IMR-90 (cell line): Measurements from ENCODE around the gene RELL1. TPM values are rescaled to one million over a fixed set of nuclear protein-coding genes. Genes with fewer than 3 reads are reported as not detected.

Experiments used
- ATAC-seq: fragments of 200-7000 bp; cut with Tn5 transposase; 2 replicates; pipeline ENCODE4 v1.9.1; 2020; ENCODE audit warnings: low read depth, mild to moderate bottlenecking, moderate library complexity
- BruUV-seq: library from RNA; stranded (reverse); fragments of 400-500 nt; replicated peaks from 2 replicates; lab custom pipeline; 2021; lab: Mats Ljungman, UMichigan
- CTCF ChIA-PET: fragments of 300-600 bp; formaldehyde crosslinking; extraction: SDS; loops from one replicate; lab custom pipeline; 2021; ENCODE audit warnings: antibody characterized with exemption; lab: Yijun Ruan, JAX
- POLR2A ChIA-PET: fragments of 300-600 bp; sonication (Branson Sonifier 250); formaldehyde crosslinking; loops from one replicate; lab custom pipeline; 2022; ENCODE audit warnings: antibody characterized with exemption; ENCODE audit not compliant: unreplicated experiment; lab: Charles Lee
- DNase-seq: peaks from one replicate; pipeline ENCODE4 v3.0.0; 2013
- H2AFZ ChIP-seq: replicated peaks from 2 replicates; pipeline ENCODE3; 2013; ENCODE audit warnings: low read length, mild to moderate bottlenecking; ENCODE audit not compliant: poor library complexity
- H2AK5ac ChIP-seq: 2 replicates; pipeline ENCODE4 v1.6.1; 2013; ENCODE audit warnings: low read depth, low read length, inconsistent platforms
- H2AK9ac ChIP-seq: replicated peaks from 2 replicates; pipeline ENCODE3; 2013; ENCODE audit warnings: mild to moderate bottlenecking, low read depth, low read length, moderate library complexity; ENCODE audit not compliant: poor library complexity
- H2BK120ac ChIP-seq: 2 replicates; pipeline ENCODE4 v1.6.1; 2013; ENCODE audit warnings: low read depth, low read length, inconsistent platforms
- H2BK15ac ChIP-seq: 3 replicates; pipeline ENCODE4 v1.6.1; 2013; ENCODE audit warnings: low read depth, low read length, inconsistent platforms
- H2BK20ac ChIP-seq: 2 replicates; pipeline ENCODE4 v1.6.1; 2013; ENCODE audit warnings: low read depth, mild to moderate bottlenecking, inconsistent platforms, low read length, moderate library complexity
- H2BK5ac ChIP-seq: 2 replicates; pipeline ENCODE4 v1.6.1; 2013; ENCODE audit warnings: mild to moderate bottlenecking, low read depth, low read length, inconsistent platforms; ENCODE audit not compliant: poor library complexity, severe bottlenecking
- H3K14ac ChIP-seq: replicated peaks from 2 replicates; pipeline ENCODE4 v1.6.1; 2013; ENCODE audit warnings: low read depth, low read length, inconsistent platforms
- H3K18ac ChIP-seq: 2 replicates; pipeline ENCODE4 v1.6.1; 2013; ENCODE audit warnings: low read depth, low read length, control low read depth
- H3K23ac ChIP-seq: 2 replicates; pipeline ENCODE4 v1.6.1; 2013; ENCODE audit warnings: low read depth, low read length, inconsistent platforms
- H3K27ac ChIP-seq: 2 replicates; pipeline ENCODE4 v1.5.1; 2013; ENCODE audit warnings: mild to moderate bottlenecking, control low read depth, low read length; ENCODE audit not compliant: insufficient read depth
- H3K27me3 ChIP-seq: 2 replicates; pipeline ENCODE4 v1.6.1; 2013; ENCODE audit warnings: low read length; ENCODE audit not compliant: control insufficient read depth, insufficient read depth
- H3K36me3 ChIP-seq: 2 replicates; pipeline ENCODE4 v1.6.1; 2013; ENCODE audit warnings: low read length, mixed read lengths; ENCODE audit not compliant: control insufficient read depth, insufficient read depth
- H3K4ac ChIP-seq: 2 replicates; pipeline ENCODE4 v1.6.1; 2013; ENCODE audit warnings: low read depth, low read length, inconsistent platforms
- H3K4me1 ChIP-seq: 2 replicates; pipeline ENCODE4 v1.6.1; 2013; ENCODE audit warnings: low read length, mixed read lengths; ENCODE audit not compliant: control insufficient read depth, insufficient read depth
- H3K4me2 ChIP-seq: 2 replicates; pipeline ENCODE4 v1.6.1; 2013; ENCODE audit warnings: low read depth, mild to moderate bottlenecking, control low read depth, low read length, moderate library complexity
- H3K4me3 ChIP-seq: 2 replicates; pipeline ENCODE4 v1.5.1; 2013; ENCODE audit warnings: low read depth, mild to moderate bottlenecking, control low read depth, low read length, moderate library complexity; ENCODE audit not compliant: insufficient read depth
- H3K56ac ChIP-seq: 2 replicates; pipeline ENCODE4 v1.6.1; 2013; ENCODE audit warnings: low read length, inconsistent platforms; ENCODE audit not compliant: insufficient read depth; ENCODE audit errors: extremely low read depth
- H3K79me1 ChIP-seq, 2 experiments: 2 replicates each; pipeline ENCODE4 v1.6.1; 2013; ENCODE audit warnings: low read length in 2 of 2, inconsistent platforms in 1 of 2, low read depth in 1 of 2
- H3K9ac ChIP-seq: 2 replicates; pipeline ENCODE4 v1.6.1; 2013; ENCODE audit warnings: low read depth, low read length, control low read depth
- H3K9me1 ChIP-seq: 2 replicates; pipeline ENCODE4 v1.6.1; 2013; ENCODE audit warnings: low read length, inconsistent platforms; ENCODE audit not compliant: insufficient read depth
- H3K9me3 ChIP-seq: 2 replicates; pipeline ENCODE4 v1.6.1; 2013; ENCODE audit warnings: low read length; ENCODE audit not compliant: control insufficient read depth, insufficient read depth
- H4K20me1 ChIP-seq: 2 replicates; pipeline ENCODE4 v1.6.1; 2013; ENCODE audit warnings: low read length, inconsistent platforms; ENCODE audit not compliant: insufficient read depth
- H4K5ac ChIP-seq: 2 replicates; pipeline ENCODE4 v1.6.1; 2013; ENCODE audit warnings: mild to moderate bottlenecking, low read depth, low read length, control low read depth
- H4K8ac ChIP-seq, 2 experiments: 2 replicates each; pipeline ENCODE4 v1.6.1; 2013; ENCODE audit warnings: low read depth in 2 of 2, low read length in 2 of 2, control low read depth in 1 of 2, inconsistent platforms in 1 of 2
- H4K91ac ChIP-seq: 2 replicates; pipeline ENCODE4 v1.6.1; 2013; ENCODE audit warnings: low read depth, low read length, inconsistent platforms; ENCODE audit not compliant: insufficient read depth
- BHLHE40 ChIP-seq: fragments of 150-350 bp; IDR thresholded peaks from 2 replicates; pipeline ENCODE4 v1.6.1; 2016; ENCODE audit warnings: mild to moderate bottlenecking, low read depth, low read length
- CEBPB ChIP-seq: IDR thresholded peaks from 2 replicates; pipeline ENCODE4 v1.6.1; 2012; ENCODE audit warnings: low read depth, low read length, improper control_type of control experiment
- CHD1 ChIP-seq: IDR thresholded peaks from 2 replicates; pipeline ENCODE4 v1.6.1; 2012; ENCODE audit warnings: low read depth, low read length, improper control_type of control experiment
- FOS ChIP-seq: fragments of 150-350 bp; IDR thresholded peaks from 2 replicates; pipeline ENCODE4 v1.6.1; 2016; ENCODE audit warnings: low read depth, low read length
- MAFK ChIP-seq: IDR thresholded peaks from 2 replicates; pipeline ENCODE4 v1.6.1; 2012; ENCODE audit warnings: low read depth, low read length, improper control_type of control experiment
- MAZ ChIP-seq: IDR thresholded peaks from 2 replicates; pipeline ENCODE4 v1.6.1; 2012; ENCODE audit warnings: low read depth, mild to moderate bottlenecking, low read length, improper control_type of control experiment, moderate library complexity, borderline replicate concordance
- MXI1 ChIP-seq: IDR thresholded peaks from 2 replicates; pipeline ENCODE4 v1.6.1; 2012; ENCODE audit warnings: low read depth, mild to moderate bottlenecking, low read length, moderate library complexity, borderline replicate concordance
- NFE2L2 ChIP-seq: fragments of 150-350 bp; IDR thresholded peaks from 2 replicates; pipeline ENCODE4 v1.6.1; 2016; ENCODE audit warnings: low read depth, mild to moderate bottlenecking, low read length
- POLR2A ChIP-seq: IDR thresholded peaks from 2 replicates; pipeline ENCODE4 v1.6.1; 2012; ENCODE audit warnings: mild to moderate bottlenecking, low read depth, low read length
- RAD21 ChIP-seq: IDR thresholded peaks from 2 replicates; pipeline ENCODE4 v1.6.1; 2012; ENCODE audit warnings: low read length, improper control_type of control experiment
- RCOR1 ChIP-seq: IDR thresholded peaks from 2 replicates; pipeline ENCODE4 v1.6.1; 2012; ENCODE audit warnings: mild to moderate bottlenecking, low read length, improper control_type of control experiment; ENCODE audit not compliant: insufficient replicate concordance
- RFX5 ChIP-seq: IDR thresholded peaks from 2 replicates; pipeline ENCODE4 v1.8.0; 2012; ENCODE audit warnings: low read depth, mild to moderate bottlenecking, low read length, moderate library complexity
- SMC3 ChIP-seq: fragments of 150-350 bp; IDR thresholded peaks from 2 replicates; pipeline ENCODE4 v1.6.1; 2016; ENCODE audit warnings: low read depth, mild to moderate bottlenecking, antibody characterized with exemption, low read length, moderate library complexity
- WGBS, 2 experiments: methylation state at CpG; one replicate each; pipeline versions ENCODE4 v1.1.5 to v1.1.7; 2013; ENCODE audit warnings: missing lambda C conversion rate in 2 of 2; ENCODE audit not compliant: insufficient read length in 1 of 2; ENCODE audit errors: extremely low coverage in 2 of 2; 5-methylcytosine and 5-hydroxymethylcytosine counted together
- dilution Hi-C: fragments of 300-500 bp; cut with HindIII; formaldehyde crosslinking; loops from one replicate; pipeline ENCODE4 v1.14.3; 2018; ENCODE audit warnings: low sequenced_read_pairs; ENCODE audit not compliant: unreplicated experiment
- in situ Hi-C: fragments of 300-500 bp; cut with MboI; formaldehyde crosslinking; loops from 3 replicates; pipeline ENCODE4 v1.14.3; 2019; ENCODE audit warnings: low sequenced_read_pairs, inconsistent platforms, mixed read lengths
- intact Hi-C: fragments of 100-400 bp; cut with micrococcal nuclease; formaldehyde crosslinking; loops from 2 replicates; pipeline ENCODE4 v1.10.0; 2022
- polyA plus RNA-seq, 3 experiments: library from polyadenylated mRNA; depleted of rRNA; stranded (reverse); fragments of >200 nt; gene quantifications; 2 replicates each; pipeline ENCODE4 v1.2.3, GENCODE V29; 2012; ENCODE audit warnings: low replicate concordance in 1 of 3
- total RNA-seq: library from RNA; depleted of rRNA; stranded (reverse); fragments of >200 nt; gene quantifications from 2 replicates; pipeline ENCODE4 v1.2.3, GENCODE V29; 2012
- TF ChIP-seq, protein P1 (sequence below): fragments of 150-350 bp; IDR thresholded peaks from 2 replicates; pipeline ENCODE4 v1.6.1; 2016; ENCODE audit warnings: low read depth, mild to moderate bottlenecking, low read length, moderate library complexity, borderline replicate concordance
- TF ChIP-seq, protein P2 (sequence below): fragments of 150-350 bp; IDR thresholded peaks from 2 replicates; pipeline ENCODE4 v1.6.1; 2017; ENCODE audit warnings: mild to moderate bottlenecking, antibody characterized with exemption, low read length, low read depth
- TF ChIP-seq, protein P3 (sequence below): conservative IDR thresholded peaks from 2 replicates; pipeline ENCODE4 v1.5.1; 2012; ENCODE audit warnings: mild to moderate bottlenecking, low read depth, low read length, improper control_type of control experiment

Gene RELL1
- total and polyA plus RNA-seq, 2 of the 4 experiments (the other 2 are of a cell fraction), result 6.8 to 39.6 TPM

DNA sequence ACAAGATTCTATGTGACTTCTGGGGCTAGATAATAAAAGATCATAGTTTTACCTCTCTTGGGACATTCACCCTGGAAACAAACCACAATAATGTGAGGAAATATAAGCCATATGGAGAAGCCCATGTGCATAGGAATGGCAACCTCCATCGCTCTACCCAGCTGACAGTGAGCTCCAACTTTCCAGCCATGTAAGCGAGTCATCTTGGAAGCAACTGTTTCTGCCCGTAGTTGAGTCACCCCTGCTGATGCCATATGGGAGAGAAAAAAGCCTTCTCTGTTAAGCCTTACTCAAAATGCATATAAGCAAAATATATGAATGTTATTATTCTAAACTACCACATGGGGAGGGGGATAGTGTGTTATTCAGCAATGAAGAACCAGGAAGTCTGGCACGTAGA is 31.4 kb upstream of the RELL1 start:
- dilution Hi-C loops (no loop called here), in situ Hi-C loops (no loop called here), intact Hi-C loops (no loop called here)
- no CpG with 5 or more reads among the region's 4 CpGs for WGBS, 2 experiments
- no peak overlapping the region for H3K27ac ChIP-seq
- no peaks in the 10 kb centered on the region for H3K79me1 ChIP-seq
- H3K27me3 ChIP-seq, result peaks cover 6% of the 10 kb centered on the region
- H4K8ac ChIP-seq, result no peak overlapping the region
- no TSS peak for BruUV-seq
- no peak overlapping the region for H3K18ac ChIP-seq
- H2BK15ac ChIP-seq, result no peak overlapping the region
- H2BK20ac ChIP-seq, result peak overlapping the region; percentile 33; the same call in 1 of the 2 replicates
- no peak overlapping the region for H3K9ac ChIP-seq
- H3K4me3 ChIP-seq, result no peak overlapping the region
- no peak overlapping the region for H2AK9ac ChIP-seq
- no peak overlapping the region for H4K5ac ChIP-seq
- TF ChIP-seq MAZ (no peak), MXI1 (no peak), FOS (0 out of 2 replicates have a peak, but pooled peaks have one; percentile 56), RCOR1 (no peak), NFE2L2 (no peak), RAD21 (peak; percentile 9; the same call in 1 of the 2 replicates), CHD1 (no peak), MAFK (no peak), POLR2A (no peak), BHLHE40 (no peak), CEBPB (peak; percentile 39; the same call in 1 of the 2 replicates), SMC3 (no peak), RFX5 (no peak)
- TF ChIP-seq, protein P1, sequence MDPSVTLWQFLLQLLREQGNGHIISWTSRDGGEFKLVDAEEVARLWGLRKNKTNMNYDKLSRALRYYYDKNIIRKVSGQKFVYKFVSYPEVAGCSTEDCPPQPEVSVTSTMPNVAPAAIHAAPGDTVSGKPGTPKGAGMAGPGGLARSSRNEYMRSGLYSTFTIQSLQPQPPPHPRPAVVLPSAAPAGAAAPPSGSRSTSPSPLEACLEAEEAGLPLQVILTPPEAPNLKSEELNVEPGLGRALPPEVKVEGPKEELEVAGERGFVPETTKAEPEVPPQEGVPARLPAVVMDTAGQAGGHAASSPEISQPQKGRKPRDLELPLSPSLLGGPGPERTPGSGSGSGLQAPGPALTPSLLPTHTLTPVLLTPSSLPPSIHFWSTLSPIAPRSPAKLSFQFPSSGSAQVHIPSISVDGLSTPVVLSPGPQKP, result no peak
- TF ChIP-seq, protein P2, sequence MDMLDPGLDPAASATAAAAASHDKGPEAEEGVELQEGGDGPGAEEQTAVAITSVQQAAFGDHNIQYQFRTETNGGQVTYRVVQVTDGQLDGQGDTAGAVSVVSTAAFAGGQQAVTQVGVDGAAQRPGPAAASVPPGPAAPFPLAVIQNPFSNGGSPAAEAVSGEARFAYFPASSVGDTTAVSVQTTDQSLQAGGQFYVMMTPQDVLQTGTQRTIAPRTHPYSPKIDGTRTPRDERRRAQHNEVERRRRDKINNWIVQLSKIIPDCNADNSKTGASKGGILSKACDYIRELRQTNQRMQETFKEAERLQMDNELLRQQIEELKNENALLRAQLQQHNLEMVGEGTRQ, result no peak
- TF ChIP-seq, protein P3, sequence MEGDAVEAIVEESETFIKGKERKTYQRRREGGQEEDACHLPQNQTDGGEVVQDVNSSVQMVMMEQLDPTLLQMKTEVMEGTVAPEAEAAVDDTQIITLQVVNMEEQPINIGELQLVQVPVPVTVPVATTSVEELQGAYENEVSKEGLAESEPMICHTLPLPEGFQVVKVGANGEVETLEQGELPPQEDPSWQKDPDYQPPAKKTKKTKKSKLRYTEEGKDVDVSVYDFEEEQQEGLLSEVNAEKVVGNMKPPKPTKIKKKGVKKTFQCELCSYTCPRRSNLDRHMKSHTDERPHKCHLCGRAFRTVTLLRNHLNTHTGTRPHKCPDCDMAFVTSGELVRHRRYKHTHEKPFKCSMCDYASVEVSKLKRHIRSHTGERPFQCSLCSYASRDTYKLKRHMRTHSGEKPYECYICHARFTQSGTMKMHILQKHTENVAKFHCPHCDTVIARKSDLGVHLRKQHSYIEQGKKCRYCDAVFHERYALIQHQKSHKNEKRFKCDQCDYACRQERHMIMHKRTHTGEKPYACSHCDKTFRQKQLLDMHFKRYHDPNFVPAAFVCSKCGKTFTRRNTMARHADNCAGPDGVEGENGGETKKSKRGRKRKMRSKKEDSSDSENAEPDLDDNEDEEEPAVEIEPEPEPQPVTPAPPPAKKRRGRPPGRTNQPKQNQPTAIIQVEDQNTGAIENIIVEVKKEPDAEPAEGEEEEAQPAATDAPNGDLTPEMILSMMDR, result no peak
- H2AFZ ChIP-seq, result no peak overlapping the region
- 0 out of 2 replicates have a peak, but pooled peaks cover 1% of the 10 kb centered on the region for H3K4me1 ChIP-seq
- H3K36me3 ChIP-seq, result no peaks in the 10 kb centered on the region
- ChIA-PET POLR2A (no interaction called here), CTCF (no interaction called here)
- no peaks in the 10 kb centered on the region for H4K20me1 ChIP-seq
- H2BK120ac ChIP-seq, result no peak overlapping the region
- H3K56ac ChIP-seq, result no peak overlapping the region
- H4K91ac ChIP-seq, result no peak overlapping the region
- H3K9me3 ChIP-seq, result no peaks in the 10 kb centered on the region
- H2BK5ac ChIP-seq, result no peak overlapping the region
- no peak overlapping the region for H3K4me2 ChIP-seq
- DNase-seq, result peak; percentile 92
- no peak overlapping the region for H3K4ac ChIP-seq
- H3K14ac ChIP-seq, result no peak overlapping the region
- peak; percentile 97 for ATAC-seq
- H3K23ac ChIP-seq, result no peak overlapping the region
- H2AK5ac ChIP-seq, result no peak overlapping the region
- H3K9me1 ChIP-seq, result no peaks in the 10 kb centered on the region
